NCI-H187 treated with DMSO at 0.1 percent for 48 hours (cell line): ENCODE measurements around the gene SEPHS2.
"Not testable (repeated sequence)": the region's sequence is repeated elsewhere in the genome, so short reads cannot be mapped to it uniquely, and the experiment has no call there.

Source experiments
- DNase-seq: peaks from one replicate; lab custom pipeline; 2025; lab: John Stamatoyannopoulos, UW

SEPHS2 gene

GRCh38 chr16:30445408-30446202 is at the start of gene SEPHS2:
SEPHS2 (minus strand) TSS chr16:30445874; CDS start chr16:30445727, 147 bp downstream.
- DNase-seq, result peak; percentile 59

- no peak for DNase-seq
These were observed 49.0 kb upstream of the SEPHS2 start for GRCh38 chr16:30494709-30495108.

GRCh38 chr16:30493941-30494488 is 48.3 kb upstream of the SEPHS2 start:
- no peak for DNase-seq

- DNase-seq, result no peak
These were observed 46.2 kb upstream of the SEPHS2 start for GRCh38 chr16:30491744-30492308.

- no peak for DNase-seq
These were observed 45.6 kb upstream of the SEPHS2 start for GRCh38 chr16:30491229-30491628.

- no peak for DNase-seq
These were observed 44.5 kb upstream of the SEPHS2 start for GRCh38 chr16:30490210-30490609.

GRCh38 chr16:30488764-30489605 is 43.3 kb upstream of the SEPHS2 start:
- DNase-seq, result no peak

- no peak for DNase-seq
These were observed 40.3 kb upstream of the SEPHS2 start for GRCh38 chr16:30485818-30486436.

GRCh38 chr16:30484887-30485286 is 39.2 kb upstream of the SEPHS2 start:
- no peak for DNase-seq

GRCh38 chr16:30482366-30482765 is 36.7 kb upstream of the SEPHS2 start:
- DNase-seq, result no peak

GRCh38 chr16:30481381-30481780 is 35.7 kb upstream of the SEPHS2 start:
- no peak for DNase-seq

GRCh38 chr16:30478766-30479478 is 33.2 kb upstream of the SEPHS2 start:
- DNase-seq, result no peak

GRCh38 chr16:30477773-30478172 is 32.1 kb upstream of the SEPHS2 start:
- DNase-seq, result not testable (repeated sequence)

GRCh38 chr16:30476991-30477390 is 31.3 kb upstream of the SEPHS2 start:
- DNase-seq, result no peak

- DNase-seq, result no peak
These were observed 29.0 kb upstream of the SEPHS2 start for GRCh38 chr16:30474684-30475083.

GRCh38 chr16:30474074-30474452 is 28.4 kb upstream of the SEPHS2 start:
- no peak for DNase-seq

GRCh38 chr16:30473231-30474073 is 27.8 kb upstream of the SEPHS2 start:
- DNase-seq, result no peak

GRCh38 chr16:30472328-30472942 is 26.8 kb upstream of the SEPHS2 start, which contains the start of gene ITGAL:
ITGAL (plus strand) TSS chr16:30472742; CDS start chr16:30472838, 96 bp downstream.
- no peak for DNase-seq

- DNase-seq, result no peak
These were observed 24.9 kb upstream of the SEPHS2 start for GRCh38 chr16:30470632-30470995.

- no peak for DNase-seq
These were observed 24.5 kb upstream of the SEPHS2 start for GRCh38 chr16:30470170-30470512.
